ACC112 (cell line): ENCODE measurements around the gene CDC25C.
A peak's percentile ranks its signal among the peaks of the same experiment; 100 is the strongest.

Experiments used
- H2AFZ ChIP-seq: fragments of 200-600 bp; sonication (generic); one replicate; pipeline ENCODE4 v1.6.0; 2017; ENCODE audit warnings: antibody characterized with exemption, low read length; ENCODE audit not compliant: unreplicated experiment
- H3K27ac ChIP-seq: fragments of 200-600 bp; sonication (generic); 2 replicates; pipeline ENCODE4 v1.5.1; 2014; ENCODE audit warnings: low read depth, mild to moderate bottlenecking, antibody characterized with exemption, low read length, moderate library complexity
- H3K27me3 ChIP-seq: fragments of 200-600 bp; sonication (generic); 2 replicates; pipeline ENCODE4 v1.6.1; 2014; ENCODE audit warnings: mild to moderate bottlenecking, antibody characterized with exemption, low read length, moderate library complexity, mixed read lengths; ENCODE audit not compliant: insufficient read depth
- H3K36me3 ChIP-seq: fragments of 200-600 bp; sonication (generic); 2 replicates; pipeline ENCODE4 v1.6.1; 2016; ENCODE audit warnings: mild to moderate bottlenecking, antibody characterized with exemption, low read length, moderate library complexity, mixed read lengths; ENCODE audit not compliant: insufficient read depth
- H3K4me1 ChIP-seq: fragments of 200-600 bp; sonication (generic); one replicate; pipeline ENCODE4 v1.6.1; 2016; ENCODE audit warnings: low read length, mixed read lengths; ENCODE audit not compliant: insufficient read depth, unreplicated experiment, control insufficient read depth
- H3K4me3 ChIP-seq: fragments of 200-600 bp; sonication (generic); 2 replicates; pipeline ENCODE4 v1.5.1; 2014; ENCODE audit warnings: mild to moderate bottlenecking, low read depth, low read length
- H3K79me2 ChIP-seq: fragments of 200-600 bp; sonication (generic); one replicate; pipeline ENCODE4 v1.6.0; 2016; ENCODE audit warnings: low read length; ENCODE audit not compliant: control insufficient read depth, unreplicated experiment, insufficient read depth

The CDC25C gene

DNA sequence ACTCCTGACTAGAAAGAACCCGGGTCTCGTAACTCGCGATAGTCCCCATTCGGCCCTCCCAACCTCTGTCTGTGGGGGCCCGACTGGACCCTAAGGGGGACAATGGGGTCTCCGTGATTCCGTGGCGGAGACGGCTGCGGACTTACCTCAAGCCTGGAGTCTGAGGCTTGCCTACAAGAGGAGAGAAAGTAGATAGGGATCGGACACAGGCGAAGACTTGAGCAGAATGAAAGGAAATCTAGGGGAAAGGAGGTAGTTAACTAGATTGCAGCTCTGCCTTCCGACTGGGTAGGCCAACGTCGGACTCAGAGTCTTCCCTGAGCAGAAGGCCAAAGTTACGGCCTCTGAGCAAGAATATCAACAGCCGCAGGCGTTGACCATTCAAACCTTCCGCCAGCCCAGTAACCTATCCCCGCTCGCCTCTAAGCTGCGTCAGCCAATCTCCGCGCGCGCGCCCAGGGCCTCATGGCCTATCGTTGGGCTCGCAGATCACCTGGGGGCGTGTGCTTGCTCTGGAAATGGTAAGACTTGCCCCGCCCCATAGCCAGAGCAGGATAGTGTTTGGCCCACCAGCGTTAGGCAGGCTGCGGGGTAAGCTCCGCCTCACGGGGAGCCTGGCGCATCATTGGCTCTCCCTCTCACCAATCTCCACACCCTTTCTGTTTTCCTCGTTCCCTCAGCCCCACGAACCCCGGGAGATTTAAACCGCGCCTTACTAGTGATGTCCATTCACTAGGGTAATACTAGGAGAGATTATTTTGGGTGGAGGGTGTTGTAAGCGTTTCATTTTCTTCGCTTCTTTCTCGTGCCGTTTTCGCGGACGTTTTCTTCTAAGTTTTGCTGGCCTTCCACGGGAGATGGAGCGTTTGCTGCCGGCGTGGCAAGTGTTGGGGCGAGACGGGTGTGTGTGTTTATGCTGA lies at the start of gene CDC25C:
Gene CDC25C, minus strand, starts transcription at position 356 of the 920 bp plus-strand sequence. CDS start 624 bp downstream, outside the sequence.
- Histone ChIP-seq H3K27ac (peak within 1 kb of the TSS; percentile 73), H3K27me3 (no peaks in the 10 kb centered on the region), H3K4me1 (peaks cover 16% of the 10 kb centered on the region)

DNA sequence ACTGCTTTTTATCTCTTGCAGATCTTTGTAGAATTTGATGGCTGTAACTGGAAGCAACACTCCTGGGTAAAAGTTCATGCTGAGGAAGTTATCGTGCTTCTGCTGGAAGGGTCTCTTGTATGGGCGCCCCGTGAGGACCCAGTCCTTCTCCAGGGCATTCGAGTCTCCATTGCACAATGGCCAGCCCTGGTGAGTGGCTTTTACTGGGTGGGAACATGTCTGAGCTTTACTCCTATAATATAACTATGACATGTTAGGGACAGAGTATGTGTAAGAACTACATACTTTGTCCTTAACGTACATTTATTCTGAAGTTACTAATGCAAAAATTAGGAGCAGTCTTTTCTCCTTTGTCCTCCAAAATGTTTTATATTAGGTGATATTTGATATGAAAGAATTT lies 41.0 kb upstream of the CDC25C start:
- 0 out of 2 replicates have a peak, but pooled peaks cover 7% of the 10 kb centered on the region for H3K36me3 ChIP-seq
- H2AFZ ChIP-seq: no peak overlapping the region
- H3K4me3 ChIP-seq: no peak overlapping the region
- H3K27me3 ChIP-seq: no peaks in the 10 kb centered on the region
- H3K79me2 ChIP-seq: peaks cover 19% of the 10 kb centered on the region
- H3K27ac ChIP-seq: no peak overlapping the region
- no peaks in the 10 kb centered on the region for H3K4me1 ChIP-seq

More for the DNA sequence above, at the start of gene CDC25C:
- Histone ChIP-seq H3K79me2 (peaks cover 16% of the 10 kb centered on the region), H3K4me3 (peak within 1 kb of the TSS; percentile 97), H2AFZ (peak within 1 kb of the TSS; percentile 98), H3K36me3 (no peaks in the 10 kb centered on the region)

DNA sequence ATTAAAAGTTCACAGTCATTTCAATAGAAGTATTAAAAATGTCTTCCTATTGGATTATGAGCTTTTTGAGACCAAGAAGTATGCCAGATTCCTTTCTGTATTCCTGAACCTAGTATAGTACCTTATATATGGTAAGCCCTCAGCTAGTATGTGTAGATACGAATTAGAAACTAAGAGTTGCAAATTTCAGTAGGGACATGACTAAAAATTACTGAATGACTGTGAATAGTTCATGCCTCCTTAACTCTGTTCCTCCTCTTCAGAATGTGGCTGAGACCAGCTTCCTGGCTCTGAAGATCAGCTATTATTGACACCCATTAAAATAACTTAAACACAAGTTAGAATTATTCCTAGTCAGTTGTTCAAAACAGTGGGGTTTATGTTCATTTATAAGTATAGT lies 40.6 kb upstream of the CDC25C start:
- no peak overlapping the region for H3K4me3 ChIP-seq

GRCh38 chr5:138371454-138371853 lies 39.9 kb upstream of the CDC25C start:
- Histone ChIP-seq H3K36me3 (no peaks in the 10 kb centered on the region), H3K79me2 (peaks cover 30% of the 10 kb centered on the region)

More for the DNA sequence above, 40.6 kb upstream of the CDC25C start:
- H3K4me1 ChIP-seq: no peaks in the 10 kb centered on the region
- H3K27me3 ChIP-seq: no peaks in the 10 kb centered on the region
- no peak overlapping the region for H2AFZ ChIP-seq
- peaks cover 23% of the 10 kb centered on the region for H3K79me2 ChIP-seq
- no peak overlapping the region for H3K27ac ChIP-seq
- 0 out of 2 replicates have a peak, but pooled peaks cover 6% of the 10 kb centered on the region for H3K36me3 ChIP-seq

GRCh38 chr5:138370537-138370936 lies 38.9 kb upstream of the CDC25C start:
- H3K4me1 ChIP-seq: no peaks in the 10 kb centered on the region
- H3K4me3 ChIP-seq: no peak overlapping the region
- no peak overlapping the region for H3K27ac ChIP-seq
- no peaks in the 10 kb centered on the region for H3K36me3 ChIP-seq
- peaks cover 31% of the 10 kb centered on the region for H3K79me2 ChIP-seq
- no peaks in the 10 kb centered on the region for H3K27me3 ChIP-seq
- H2AFZ ChIP-seq: no peak overlapping the region

More at GRCh38 chr5:138371454-138371853, 39.9 kb upstream of the CDC25C start:
- H2AFZ ChIP-seq: no peak overlapping the region
- no peak overlapping the region for H3K27ac ChIP-seq
- H3K27me3 ChIP-seq: no peaks in the 10 kb centered on the region
- no peak overlapping the region for H3K4me3 ChIP-seq
- no peaks in the 10 kb centered on the region for H3K4me1 ChIP-seq

DNA sequence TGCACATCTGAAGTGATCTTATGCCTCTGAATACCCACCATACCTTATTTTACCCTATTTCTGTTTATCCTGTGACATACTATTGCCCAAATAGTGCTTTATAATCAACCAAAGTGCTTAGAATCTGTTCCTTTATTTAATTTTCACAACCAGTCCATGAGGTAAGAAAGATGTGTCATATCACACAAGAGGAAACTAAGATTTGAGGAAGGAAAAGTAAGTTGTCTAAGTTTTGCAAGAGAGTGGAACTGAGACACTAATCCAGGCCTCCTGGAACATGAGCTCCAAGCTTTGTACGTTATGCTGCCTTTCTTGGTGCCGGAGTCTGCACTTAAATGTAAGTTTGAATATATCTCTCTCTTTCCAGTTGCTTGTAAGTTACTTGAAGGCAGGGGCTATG lies 38.1 kb upstream of the CDC25C start:
- H3K79me2 ChIP-seq: peaks cover 36% of the 10 kb centered on the region
- no peak overlapping the region for H3K27ac ChIP-seq
- H3K4me1 ChIP-seq: no peaks in the 10 kb centered on the region

GRCh38 chr5:138369261-138369660 lies 37.7 kb upstream of the CDC25C start:
- no peaks in the 10 kb centered on the region for H3K27me3 ChIP-seq
- no peaks in the 10 kb centered on the region for H3K4me1 ChIP-seq
- no peak overlapping the region for H3K4me3 ChIP-seq
- no peaks in the 10 kb centered on the region for H3K36me3 ChIP-seq
- peaks cover 40% of the 10 kb centered on the region for H3K79me2 ChIP-seq
- H2AFZ ChIP-seq: no peak overlapping the region
- no peak overlapping the region for H3K27ac ChIP-seq

More for the DNA sequence above, 38.1 kb upstream of the CDC25C start:
- H2AFZ ChIP-seq: no peak overlapping the region
- H3K4me3 ChIP-seq: no peak overlapping the region
- H3K27me3 ChIP-seq: no peaks in the 10 kb centered on the region
- H3K36me3 ChIP-seq: no peaks in the 10 kb centered on the region

- H3K36me3 ChIP-seq: no peaks in the 10 kb centered on the region
- H3K4me1 ChIP-seq: no peaks in the 10 kb centered on the region
- H3K79me2 ChIP-seq: peaks cover 58% of the 10 kb centered on the region
- no peak overlapping the region for H3K4me3 ChIP-seq
- no peaks in the 10 kb centered on the region for H3K27me3 ChIP-seq
- no peak overlapping the region for H3K27ac ChIP-seq
- H2AFZ ChIP-seq: no peak overlapping the region
Observed at GRCh38 chr5:138366632-138367382, 35.2 kb upstream of the CDC25C start.

DNA sequence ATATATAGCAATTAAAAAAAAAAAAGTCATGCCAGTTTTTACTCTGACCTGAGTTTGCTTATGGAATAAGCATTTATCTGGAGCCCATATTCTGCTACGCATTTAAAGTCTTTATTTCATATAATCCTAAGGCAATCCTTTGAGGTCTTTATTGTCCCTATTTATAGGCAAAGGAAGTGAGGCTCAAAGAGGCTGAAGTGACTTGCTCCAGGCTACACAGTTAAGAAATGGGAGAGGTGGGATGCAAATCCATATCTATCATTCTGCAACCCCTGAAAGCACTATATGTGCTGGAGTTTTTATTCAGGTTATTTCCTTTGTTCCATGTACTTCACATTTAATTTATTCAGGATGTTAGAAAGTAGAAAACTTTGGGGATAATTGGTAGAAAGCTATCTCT lies 33.0 kb upstream of the CDC25C start:
- peaks cover 70% of the 10 kb centered on the region for H3K79me2 ChIP-seq
- H3K36me3 ChIP-seq: no peaks in the 10 kb centered on the region
- no peak overlapping the region for H3K27ac ChIP-seq
- H3K4me3 ChIP-seq: no peak overlapping the region
- no peak overlapping the region for H2AFZ ChIP-seq
- H3K4me1 ChIP-seq: no peaks in the 10 kb centered on the region
- no peaks in the 10 kb centered on the region for H3K27me3 ChIP-seq

GRCh38 chr5:138360941-138361452 lies 29.4 kb upstream of the CDC25C start:
- Histone ChIP-seq H3K36me3 (no peaks in the 10 kb centered on the region), H3K27ac (no peak overlapping the region), H3K4me3 (no peak overlapping the region), H2AFZ (no peak overlapping the region), H3K79me2 (peaks cover 73% of the 10 kb centered on the region), H3K4me1 (no peaks in the 10 kb centered on the region), H3K27me3 (no peaks in the 10 kb centered on the region)
